ENCODE data around the gene EXTL2.

EXTL2 gene

DNA sequence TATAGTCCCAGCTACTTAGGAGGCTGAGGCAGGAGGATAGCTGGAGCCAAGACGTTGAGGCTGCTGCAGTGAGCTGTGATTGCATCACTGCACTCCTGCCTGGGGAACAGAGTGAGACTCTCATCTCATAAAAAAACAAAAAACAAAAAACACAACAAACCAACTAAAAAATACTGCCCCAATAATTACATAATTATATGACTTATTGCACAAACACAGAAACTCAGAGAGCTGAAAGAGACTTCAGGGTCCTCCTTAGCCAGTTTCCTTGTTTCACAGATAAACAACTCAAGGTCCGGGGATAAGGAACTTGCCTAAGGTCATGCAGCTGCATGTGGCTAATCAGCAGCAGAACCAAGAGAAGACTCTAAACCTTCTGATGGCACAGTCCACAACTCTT lies 11.9 kb downstream of the EXTL2 start:
- H3K9me3 ChIP-seq (ENCODE audit: control insufficient read depth, low read length) = no peaks in the 10 kb centered on the region
- peaks cover 11% of the 10 kb centered on the region for H3K36me3 ChIP-seq (ENCODE audit: control insufficient read depth, insufficient read depth, low read length)
- 79% methylated on average over 2 of the region's 2 CpGs; no CpG with 5 or more reads in 1 of the 2 experiments for WGBS, 2 experiments (ENCODE audit: insufficient coverage in 2 of 2)
- no peak overlapping the region for H3K4me3 ChIP-seq (ENCODE audit: extremely low read depth, insufficient read depth, low read length, poor library complexity, severe bottlenecking)
- H3K4me1 ChIP-seq (ENCODE audit: control insufficient read depth, insufficient read depth, low read length, poor library complexity, severe bottlenecking) = no peaks in the 10 kb centered on the region
- no peak overlapping the region for H3K27ac ChIP-seq (ENCODE audit: low read depth, low read length, severe bottlenecking)

DNA sequence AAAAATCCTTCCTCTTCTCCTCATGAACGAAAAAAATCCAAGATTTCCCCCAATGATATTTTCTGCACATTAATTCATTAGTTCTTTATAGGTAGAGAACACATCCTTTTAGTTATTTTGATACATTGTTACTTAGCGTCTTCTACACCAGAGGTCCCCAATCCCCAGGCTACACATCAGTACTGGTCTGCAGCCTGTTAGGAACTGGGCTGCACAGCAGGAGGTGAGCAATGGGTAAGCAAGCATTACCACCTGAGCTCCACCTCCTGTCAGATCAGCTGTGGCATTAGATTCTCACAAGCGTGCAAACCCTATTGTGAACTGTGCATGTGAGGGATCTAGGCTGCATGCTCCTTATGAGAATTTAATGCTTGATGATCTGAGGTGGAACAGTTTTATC lies 13.0 kb downstream of the EXTL2 start:
- no CpG with 5 or more reads among the region's 3 CpGs for WGBS, 2 experiments (ENCODE audit: insufficient coverage in 2 of 2)
- Histone ChIP-seq H3K4me1 (ENCODE audit: control insufficient read depth, insufficient read depth, low read length, poor library complexity, severe bottlenecking) (no peaks in the 10 kb centered on the region), H3K4me3 (ENCODE audit: extremely low read depth, insufficient read depth, low read length, poor library complexity, severe bottlenecking) (no peak overlapping the region), H3K27ac (ENCODE audit: low read depth, low read length, severe bottlenecking) (no peak overlapping the region), H3K9me3 (ENCODE audit: control insufficient read depth, low read length) (no peaks in the 10 kb centered on the region), H3K36me3 (ENCODE audit: control insufficient read depth, insufficient read depth, low read length) (peaks cover 10% of the 10 kb centered on the region)

DNA sequence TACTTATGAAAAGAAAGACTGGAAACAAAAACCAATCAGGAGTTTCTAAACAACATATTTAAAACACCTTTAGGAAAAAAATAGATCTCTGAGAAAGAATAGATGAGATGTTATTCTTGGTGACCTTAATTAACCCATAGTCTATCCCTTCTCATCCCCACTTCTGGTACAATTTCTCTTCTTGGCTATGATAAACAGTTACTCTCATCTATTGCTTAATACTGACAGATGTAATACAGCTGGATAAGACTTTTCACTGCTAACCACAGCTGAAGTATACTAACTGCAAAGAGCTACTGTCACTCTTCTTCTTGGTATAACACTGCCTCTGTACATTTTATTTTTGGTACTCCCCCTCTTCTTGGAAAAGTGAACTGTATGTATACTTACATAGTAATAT lies 15.2 kb downstream of the EXTL2 start:
- H3K4me3 ChIP-seq (ENCODE audit: extremely low read depth, insufficient read depth, low read length, poor library complexity, severe bottlenecking) = no peak overlapping the region
- no peaks in the 10 kb centered on the region for H3K9me3 ChIP-seq (ENCODE audit: control insufficient read depth, low read length)
- no peaks in the 10 kb centered on the region for H3K4me1 ChIP-seq (ENCODE audit: control insufficient read depth, insufficient read depth, low read length, poor library complexity, severe bottlenecking)
- peaks cover 9% of the 10 kb centered on the region for H3K36me3 ChIP-seq (ENCODE audit: control insufficient read depth, insufficient read depth, low read length)
- H3K27ac ChIP-seq (ENCODE audit: low read depth, low read length, severe bottlenecking) = no peak overlapping the region

DNA sequence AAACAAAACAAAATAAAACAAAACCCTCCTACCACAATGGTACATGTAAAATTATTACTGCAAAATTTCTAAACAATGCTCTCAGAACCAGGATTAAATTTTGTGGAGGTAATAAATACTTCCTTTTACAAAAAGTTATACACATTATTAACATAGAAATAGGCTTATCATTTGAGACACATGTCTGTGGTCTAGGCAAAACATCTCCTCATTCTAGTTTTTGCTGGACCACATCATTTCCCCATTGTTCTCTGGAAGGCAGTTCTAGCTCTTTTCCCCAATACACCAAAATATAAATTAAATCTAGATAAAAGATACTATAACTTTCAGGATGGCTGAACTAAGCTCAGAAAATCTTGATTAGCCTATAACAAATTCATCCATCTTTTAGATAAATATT lies 18.4 kb downstream of the EXTL2 start:
- Histone ChIP-seq H3K4me3 (ENCODE audit: extremely low read depth, insufficient read depth, low read length, poor library complexity, severe bottlenecking) (no peak overlapping the region), H3K36me3 (ENCODE audit: control insufficient read depth, insufficient read depth, low read length) (peaks cover 14% of the 10 kb centered on the region), H3K9me3 (ENCODE audit: control insufficient read depth, low read length) (no peaks in the 10 kb centered on the region), H3K27ac (ENCODE audit: low read depth, low read length, severe bottlenecking) (no peak overlapping the region), H3K4me1 (ENCODE audit: control insufficient read depth, insufficient read depth, low read length, poor library complexity, severe bottlenecking) (no peaks in the 10 kb centered on the region)

DNA sequence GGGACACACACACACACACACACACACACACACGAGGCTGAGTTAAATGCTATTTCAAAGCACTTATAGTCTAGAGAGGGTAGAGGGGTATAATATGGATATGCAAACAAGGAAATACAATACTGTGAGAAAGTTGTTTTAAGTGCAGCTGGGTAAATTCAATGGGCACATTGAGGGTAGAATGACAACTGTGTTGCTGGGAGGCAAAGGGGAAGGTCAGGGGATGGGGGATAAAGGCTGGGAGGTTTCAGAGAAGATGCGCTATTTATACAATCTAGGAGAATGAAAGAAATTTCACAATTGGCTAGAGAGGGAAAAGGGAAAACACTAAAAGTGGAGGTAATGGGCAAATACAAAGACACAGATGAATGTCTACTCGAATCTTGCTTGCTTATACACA lies 19.4 kb downstream of the EXTL2 start:
- no peak overlapping the region for H3K27ac ChIP-seq (ENCODE audit: low read depth, low read length, severe bottlenecking)
- H3K9me3 ChIP-seq (ENCODE audit: control insufficient read depth, low read length) = no peaks in the 10 kb centered on the region
- no peak overlapping the region for H3K4me3 ChIP-seq (ENCODE audit: extremely low read depth, insufficient read depth, low read length, poor library complexity, severe bottlenecking)
- H3K36me3 ChIP-seq (ENCODE audit: control insufficient read depth, insufficient read depth, low read length) = peaks cover 14% of the 10 kb centered on the region
- no peaks in the 10 kb centered on the region for H3K4me1 ChIP-seq (ENCODE audit: control insufficient read depth, insufficient read depth, low read length, poor library complexity, severe bottlenecking)
- 100% methylated on average over 1 of the region's 3 CpGs for WGBS, 2 experiments (ENCODE audit: insufficient coverage in 2 of 2)

DNA sequence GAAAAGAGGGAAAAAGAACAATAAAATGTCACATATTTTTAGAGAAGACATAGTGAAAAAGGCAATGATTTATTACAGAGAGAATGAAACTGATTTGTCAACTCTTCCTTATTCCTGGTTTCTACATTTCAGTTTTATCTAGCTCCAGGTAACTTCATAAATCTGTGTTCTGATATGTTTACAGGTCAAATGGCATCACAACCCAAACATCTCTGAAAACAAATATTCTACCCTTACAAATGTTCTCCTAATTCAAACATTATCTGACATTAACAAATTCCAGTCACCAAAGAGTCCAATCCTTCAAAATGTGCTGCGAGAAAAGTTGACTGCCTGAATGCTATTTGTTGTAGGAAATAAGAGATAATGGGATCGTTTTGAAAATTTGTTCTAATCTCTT lies 20.2 kb downstream of the EXTL2 start:
- no peak overlapping the region for H3K4me3 ChIP-seq (ENCODE audit: extremely low read depth, insufficient read depth, low read length, poor library complexity, severe bottlenecking)
- H3K27ac ChIP-seq (ENCODE audit: low read depth, low read length, severe bottlenecking) = no peak overlapping the region
- WGBS, 2 experiments (ENCODE audit: insufficient coverage in 2 of 2) = no CpG with 5 or more reads among the region's 2 CpGs
- H3K4me1 ChIP-seq (ENCODE audit: control insufficient read depth, insufficient read depth, low read length, poor library complexity, severe bottlenecking) = no peaks in the 10 kb centered on the region
- peaks cover 14% of the 10 kb centered on the region for H3K36me3 ChIP-seq (ENCODE audit: control insufficient read depth, insufficient read depth, low read length)
- H3K9me3 ChIP-seq (ENCODE audit: control insufficient read depth, low read length) = no peaks in the 10 kb centered on the region

DNA sequence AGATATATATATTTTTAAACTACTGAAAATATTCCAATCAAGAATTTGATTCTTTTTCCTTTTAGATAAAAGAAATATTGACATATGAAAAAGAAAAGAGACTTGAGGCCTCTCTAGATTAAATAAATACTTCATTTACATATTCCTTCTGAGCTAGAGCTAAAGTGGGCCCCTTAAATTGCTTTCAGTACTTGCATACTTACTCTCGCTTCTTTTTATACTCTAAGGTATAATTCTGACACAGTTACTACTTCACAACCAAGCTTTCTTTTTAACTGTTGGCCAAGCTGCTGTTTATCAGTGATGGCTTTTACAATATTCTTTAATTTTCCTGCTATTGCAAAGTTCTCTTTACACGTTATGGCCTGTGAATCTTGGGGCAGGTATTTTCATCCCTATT lies 24.6 kb downstream of the EXTL2 start:
- WGBS, 2 experiments (ENCODE audit: insufficient coverage in 2 of 2) = 83 to 89% methylated on average over 1 of the region's 2 CpGs

DNA sequence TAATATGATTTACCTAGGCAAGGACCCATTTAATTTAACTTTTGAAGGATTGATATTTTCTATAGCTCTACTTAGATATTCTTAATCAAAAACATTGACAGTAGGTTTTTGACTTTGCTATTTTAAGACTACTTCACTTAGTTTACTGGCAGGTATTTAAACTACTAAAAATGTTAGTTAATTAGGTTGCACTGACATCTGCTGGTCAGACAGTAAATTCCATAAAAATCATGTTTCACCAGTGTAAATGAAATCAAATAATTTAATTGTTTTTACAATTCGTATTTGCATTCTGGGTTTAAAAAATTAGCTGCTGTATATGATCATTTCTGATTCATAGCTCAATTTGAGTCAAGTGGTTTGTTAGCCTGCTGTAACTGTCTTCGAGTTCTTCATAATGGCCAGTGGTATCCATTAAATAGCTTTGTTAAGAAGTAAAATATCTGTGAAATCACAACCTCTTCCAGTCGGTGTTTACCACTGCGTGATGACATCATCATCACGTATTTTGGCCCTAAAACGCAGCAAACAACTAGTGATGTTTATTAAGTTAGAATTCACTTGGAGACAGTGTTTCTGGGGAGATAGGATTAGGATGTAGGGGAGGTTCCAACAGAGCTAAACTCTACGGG lies 26.2 kb downstream of the EXTL2 start:
- H3K4me1 ChIP-seq (ENCODE audit: control insufficient read depth, insufficient read depth, low read length, poor library complexity, severe bottlenecking) = no peaks in the 10 kb centered on the region
- 20% methylated on average over 2 of the region's 7 CpGs; no CpG with 5 or more reads in 1 of the 2 experiments for WGBS, 2 experiments (ENCODE audit: insufficient coverage in 2 of 2)
- H3K4me3 ChIP-seq (ENCODE audit: extremely low read depth, insufficient read depth, low read length, poor library complexity, severe bottlenecking) = no peak overlapping the region
- no peaks in the 10 kb centered on the region for H3K9me3 ChIP-seq (ENCODE audit: control insufficient read depth, low read length)
- no peak overlapping the region for H3K27ac ChIP-seq (ENCODE audit: low read depth, low read length, severe bottlenecking)
- H3K36me3 ChIP-seq (ENCODE audit: control insufficient read depth, insufficient read depth, low read length) = no peaks in the 10 kb centered on the region

More for the DNA sequence above, 24.6 kb downstream of the EXTL2 start:
- Histone ChIP-seq H3K4me1 (ENCODE audit: control insufficient read depth, insufficient read depth, low read length, poor library complexity, severe bottlenecking) (no peaks in the 10 kb centered on the region), H3K36me3 (ENCODE audit: control insufficient read depth, insufficient read depth, low read length) (peaks cover 5% of the 10 kb centered on the region), H3K27ac (ENCODE audit: low read depth, low read length, severe bottlenecking) (no peak overlapping the region), H3K9me3 (ENCODE audit: control insufficient read depth, low read length) (no peaks in the 10 kb centered on the region), H3K4me3 (ENCODE audit: extremely low read depth, insufficient read depth, low read length, poor library complexity, severe bottlenecking) (no peak overlapping the region)

DNA sequence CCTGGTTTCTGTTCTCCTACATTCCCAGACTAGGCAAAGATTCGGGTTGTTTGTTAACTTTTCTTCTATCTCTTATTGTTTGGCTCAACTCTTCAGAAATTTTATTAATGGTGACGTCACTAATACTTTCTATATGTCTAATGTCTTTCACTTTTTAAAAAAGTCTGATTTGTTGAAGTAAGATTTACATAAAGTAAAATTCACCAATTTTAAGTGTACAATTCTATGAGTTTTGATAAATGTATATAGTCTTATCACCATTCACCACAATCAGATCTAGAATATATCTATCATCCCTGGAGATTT lies 27.8 kb downstream of the EXTL2 start:
- no peak overlapping the region for H3K27ac ChIP-seq (ENCODE audit: low read depth, low read length, severe bottlenecking)
- no peak overlapping the region for H3K4me3 ChIP-seq (ENCODE audit: extremely low read depth, insufficient read depth, low read length, poor library complexity, severe bottlenecking)
- WGBS, 2 experiments (ENCODE audit: insufficient coverage in 2 of 2) = no CpG with 5 or more reads among the region's 2 CpGs
- no peaks in the 10 kb centered on the region for H3K4me1 ChIP-seq (ENCODE audit: control insufficient read depth, insufficient read depth, low read length, poor library complexity, severe bottlenecking)
- H3K36me3 ChIP-seq (ENCODE audit: control insufficient read depth, insufficient read depth, low read length) = no peaks in the 10 kb centered on the region
- no peaks in the 10 kb centered on the region for H3K9me3 ChIP-seq (ENCODE audit: control insufficient read depth, low read length)

DNA sequence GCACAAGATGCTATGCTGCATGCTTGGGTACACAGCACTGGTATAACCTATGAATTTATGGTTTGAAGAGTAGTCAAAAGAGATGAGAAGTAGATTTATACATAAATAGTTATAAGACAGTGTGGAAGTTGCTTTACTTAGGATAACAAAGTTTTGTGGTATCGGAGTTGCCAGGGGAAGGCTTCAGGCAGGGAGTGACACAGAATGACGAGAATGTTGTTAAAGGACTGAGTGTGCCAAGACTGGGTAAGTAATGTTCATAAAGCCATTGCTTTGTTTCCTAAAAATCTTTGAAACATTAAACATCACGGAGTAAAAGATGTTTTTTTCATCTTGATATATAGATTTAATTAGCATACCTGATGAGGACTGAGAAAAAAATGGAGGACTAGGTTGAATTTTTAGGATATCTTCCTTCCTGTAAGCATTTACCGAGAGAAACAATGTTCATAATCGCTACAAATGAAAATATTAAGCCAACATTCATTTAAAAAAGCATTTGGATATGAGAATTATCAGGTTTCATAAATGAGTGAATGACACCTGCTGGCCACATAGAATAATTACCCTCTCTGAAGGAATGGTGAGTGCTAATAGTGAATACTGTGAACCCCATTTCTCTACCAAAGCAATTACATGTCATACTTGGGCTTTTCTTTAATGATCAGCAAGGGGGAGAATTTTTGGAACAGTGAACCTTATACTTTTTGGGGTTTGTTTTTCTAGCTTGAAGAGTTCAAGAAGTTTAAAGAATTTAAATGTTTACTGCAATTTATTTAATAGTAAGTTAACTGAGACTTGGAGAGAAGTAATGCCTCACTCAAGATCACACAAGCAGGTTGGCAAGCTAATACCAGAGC lies 28.4 kb downstream of the EXTL2 start:
- no peak overlapping the region for H3K4me3 ChIP-seq (ENCODE audit: extremely low read depth, insufficient read depth, low read length, poor library complexity, severe bottlenecking)
- no peaks in the 10 kb centered on the region for H3K36me3 ChIP-seq (ENCODE audit: control insufficient read depth, insufficient read depth, low read length)
- H3K27ac ChIP-seq (ENCODE audit: low read depth, low read length, severe bottlenecking) = no peak overlapping the region
- no peaks in the 10 kb centered on the region for H3K9me3 ChIP-seq (ENCODE audit: control insufficient read depth, low read length)
- 83 to 89% methylated on average over 2 of the region's 5 CpGs for WGBS, 2 experiments (ENCODE audit: insufficient coverage in 2 of 2)
- no peaks in the 10 kb centered on the region for H3K4me1 ChIP-seq (ENCODE audit: control insufficient read depth, insufficient read depth, low read length, poor library complexity, severe bottlenecking)

DNA sequence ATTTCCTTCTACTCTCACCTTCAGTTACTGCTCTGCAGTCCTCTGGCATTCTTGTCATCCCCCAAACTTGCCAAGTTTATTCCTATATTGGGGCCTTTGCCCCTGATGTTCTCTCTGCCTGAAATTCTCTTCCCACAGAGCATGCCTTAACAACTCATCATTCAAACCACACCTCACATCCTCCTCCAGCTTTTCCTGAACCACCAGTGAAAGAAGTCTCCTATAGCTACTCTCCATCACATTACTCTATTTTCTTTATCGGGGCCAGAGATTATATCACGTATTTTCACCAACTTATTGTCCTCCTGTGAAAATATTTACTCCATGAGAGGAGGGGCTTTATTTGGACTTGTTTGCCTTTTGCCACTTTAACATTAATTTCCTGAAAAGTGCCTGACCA lies 32.1 kb downstream of the EXTL2 start:
- 92 to 100% methylated on average over 2 of the region's 2 CpGs for WGBS, 2 experiments (ENCODE audit: insufficient coverage in 2 of 2)
- Histone ChIP-seq H3K4me1 (ENCODE audit: control insufficient read depth, insufficient read depth, low read length, poor library complexity, severe bottlenecking) (no peaks in the 10 kb centered on the region), H3K9me3 (ENCODE audit: control insufficient read depth, low read length) (no peaks in the 10 kb centered on the region), H3K27ac (ENCODE audit: low read depth, low read length, severe bottlenecking) (no peak overlapping the region), H3K4me3 (ENCODE audit: extremely low read depth, insufficient read depth, low read length, poor library complexity, severe bottlenecking) (no peak overlapping the region), H3K36me3 (ENCODE audit: control insufficient read depth, insufficient read depth, low read length) (no peaks in the 10 kb centered on the region)
